Right lobe of liver (tissue), 6 donors: ENCODE data around the gene PFAS. TPM values are rescaled to one million over a fixed set of nuclear protein-coding genes. Genes with fewer than 3 reads are reported as not detected.

Experiments used
- ATAC-seq, 4 donors: fragments of 200-7000 bp; cut with Tn5 transposase; one replicate each; pipeline ENCODE4 v1.9.1; 2020; ENCODE audit warnings: mild to moderate bottlenecking in 4 of 4, moderate library complexity in 4 of 4
- DNase-seq, 3 donors: peaks; one replicate each; pipeline ENCODE4 v3.0.0-alpha.2; 2020
- H3K27ac ChIP-seq, 3 donors: fragments of 200-600 bp; one replicate each; pipeline ENCODE4 v1.8.0; 2022
- H3K27me3 ChIP-seq, 2 donors: fragments of 200-600 bp; one replicate each; pipeline ENCODE4 v1.8.0; 2022
- H3K36me3 ChIP-seq, 4 donors: fragments of 200-600 bp; sonication (generic) in 1 of 4; one replicate each; pipeline versions ENCODE4 v1.5.1 to v1.8.0; 2017 to 2022; ENCODE audit warnings: control low read depth in 1 of 4
- H3K4me1 ChIP-seq, 4 donors: fragments of 200-600 bp; sonication (generic) in 1 of 4; one replicate each; pipeline versions ENCODE4 v1.5.1 to v1.8.0; 2017 to 2022; ENCODE audit warnings: control low read depth in 1 of 4
- H3K4me3 ChIP-seq, 3 donors: fragments of 200-600 bp; one replicate each; pipeline ENCODE4 v1.8.0; 2022
- H3K9me3 ChIP-seq, 4 donors: fragments of 200-600 bp; sonication (generic) in 1 of 4; one replicate each; pipeline versions ENCODE4 v1.5.1 to v1.8.0; 2017 to 2022; ENCODE audit warnings: control low read depth in 1 of 4
- POLR2A ChIP-seq: fragments of 450-650 bp; IDR thresholded peaks from one replicate; pipeline ENCODE4 v1.6.1; 2017; ENCODE audit warnings: antibody characterized with exemption, mild to moderate bottlenecking
- WGBS: methylation state at CpG from one replicate; pipeline ENCODE4 v1.1.6; 2018; ENCODE audit warnings: low coverage, low lambda C conversion rate; ENCODE audit not compliant: insufficient coverage; ENCODE audit errors: missing lambda C conversion rate; 5-methylcytosine and 5-hydroxymethylcytosine counted together
- intact Hi-C, 2 donors: fragments of 100-400 bp; cut with DNase I; formaldehyde crosslinking; loops; one replicate each; pipeline versions ENCODE4 v1.11.2 to v1.14.1; 2022
- total RNA-seq, 6 experiments: library from RNA; depleted of rRNA in 2 of 6; stranded (reverse); fragments of >200 nt in 2 of 6; fragmentation: NEBNext Ultra II Directional in 3 of 6; extraction: Animal tissue kit (Norgen Biotek cat#: 25700) in 3 of 6; gene quantifications; one replicate each; pipeline versions ENCODE4 v1.1.0 to v1.2.4, GENCODE V29; 2016 to 2023
- TF ChIP-seq, protein P1 (sequence below), 4 donors: fragments of 200-600 bp in 3 of 4; fragments of 450-650 bp in 1 of 4; IDR thresholded peaks; one replicate each; pipeline versions ENCODE4 v1.5.1 to v1.8.0; 2016 to 2022; ENCODE audit warnings: antibody characterized with exemption in 4 of 4, mild to moderate bottlenecking in 2 of 4
- donor health status: DM: no; HTN: yes; CAD: no.
- donor health status: DM: no; HTN: no; CAD: no.
- donor health status: DM: no; HTN: no; CAD: no.
- donor health status: DM: no; HTN: yes; CAD: no.
- donor health status: DM: no; HTN: yes; CAD: no.

PFAS gene
- total RNA-seq, 6 experiments from 2014 or later = 10.0 to 21.0 (median 15.6) TPM

DNA sequence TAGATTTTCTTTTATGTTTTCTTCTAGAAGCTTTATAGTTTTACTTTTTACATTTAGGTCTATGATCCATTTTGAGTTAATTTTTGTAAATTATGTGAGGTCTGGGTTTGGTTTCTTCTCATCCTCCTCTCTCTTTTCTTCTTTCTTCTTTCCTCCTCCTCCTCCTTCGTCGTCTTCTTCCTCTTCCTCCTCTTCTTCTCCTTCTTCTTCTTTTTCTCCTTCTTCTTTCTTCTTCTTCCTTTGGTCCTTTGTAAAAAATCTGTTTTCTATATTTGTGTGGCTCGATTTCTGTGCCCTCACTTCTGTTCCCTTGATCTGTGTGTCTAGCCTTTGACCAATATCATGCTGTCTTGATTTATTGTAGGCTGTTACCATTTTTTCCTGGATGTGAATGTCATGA, 51.1 kb downstream of the PFAS start:
- Histone ChIP-seq H3K36me3 (no peaks in the 10 kb centered on the region), H3K4me1 (no peaks in the 10 kb centered on the region), H3K4me3 (no peak overlapping the region), H3K27me3 (no peaks in the 10 kb centered on the region), H3K9me3 (peaks cover 0 to 2% (median 0%) of the 10 kb centered on the region in 4 donors), H3K27ac (no peak overlapping the region)
- DNase-seq (no peak), ATAC-seq (no peak)
- TF ChIP-seq POLR2A = no peak
- TF ChIP-seq, protein P1, sequence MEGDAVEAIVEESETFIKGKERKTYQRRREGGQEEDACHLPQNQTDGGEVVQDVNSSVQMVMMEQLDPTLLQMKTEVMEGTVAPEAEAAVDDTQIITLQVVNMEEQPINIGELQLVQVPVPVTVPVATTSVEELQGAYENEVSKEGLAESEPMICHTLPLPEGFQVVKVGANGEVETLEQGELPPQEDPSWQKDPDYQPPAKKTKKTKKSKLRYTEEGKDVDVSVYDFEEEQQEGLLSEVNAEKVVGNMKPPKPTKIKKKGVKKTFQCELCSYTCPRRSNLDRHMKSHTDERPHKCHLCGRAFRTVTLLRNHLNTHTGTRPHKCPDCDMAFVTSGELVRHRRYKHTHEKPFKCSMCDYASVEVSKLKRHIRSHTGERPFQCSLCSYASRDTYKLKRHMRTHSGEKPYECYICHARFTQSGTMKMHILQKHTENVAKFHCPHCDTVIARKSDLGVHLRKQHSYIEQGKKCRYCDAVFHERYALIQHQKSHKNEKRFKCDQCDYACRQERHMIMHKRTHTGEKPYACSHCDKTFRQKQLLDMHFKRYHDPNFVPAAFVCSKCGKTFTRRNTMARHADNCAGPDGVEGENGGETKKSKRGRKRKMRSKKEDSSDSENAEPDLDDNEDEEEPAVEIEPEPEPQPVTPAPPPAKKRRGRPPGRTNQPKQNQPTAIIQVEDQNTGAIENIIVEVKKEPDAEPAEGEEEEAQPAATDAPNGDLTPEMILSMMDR (IDR thresholded peaks at IDR 0.05) = no peak
- intact Hi-C loops = loop anchor here in 1 of 2 donors (5.0 kb wide), 1 partner anchor 48 kb away; no protein-coding TSS in a partner anchor
- WGBS = 42% methylated on average over 3 of the region's 3 CpGs

DNA sequence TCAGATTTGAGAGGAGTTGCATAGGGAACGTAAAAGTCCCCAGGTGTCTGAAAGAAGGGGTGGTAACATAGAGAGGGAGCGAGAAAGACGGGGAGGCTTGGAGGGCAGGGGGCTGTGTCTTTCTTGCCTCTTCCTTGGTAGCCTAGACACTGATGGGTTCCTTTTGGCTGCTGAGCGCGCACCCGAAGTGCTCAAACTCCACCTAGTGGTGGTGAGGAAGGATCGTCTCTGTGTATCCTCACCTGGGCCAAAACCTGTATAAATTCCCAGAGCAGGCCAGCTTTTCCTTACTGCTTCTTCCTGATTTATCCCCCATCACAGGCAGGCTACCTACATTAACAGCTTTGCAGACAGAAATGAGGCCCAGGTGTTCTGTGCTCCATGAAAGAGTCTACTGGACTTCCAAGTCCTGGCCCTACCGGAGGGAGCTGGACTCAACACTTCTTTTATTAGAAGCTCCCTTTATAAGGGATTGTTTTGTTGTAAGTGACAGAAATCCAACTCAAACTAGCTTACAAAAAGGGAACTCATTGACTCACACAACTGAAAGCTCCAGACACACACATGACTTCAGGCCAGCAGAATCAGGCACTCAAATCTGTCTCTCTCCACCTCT, 51.6 kb downstream of the PFAS start:
- Histone ChIP-seq H3K36me3 (no peaks in the 10 kb centered on the region), H3K4me1 (no peaks in the 10 kb centered on the region), H3K27ac (no peak overlapping the region), H3K27me3 (no peaks in the 10 kb centered on the region), H3K9me3 (peaks cover 0 to 2% (median 0%) of the 10 kb centered on the region in 4 donors), H3K4me3 (no peak overlapping the region)
- peak; percentile 96 to 99 (median 98) for ATAC-seq
- TF ChIP-seq, protein P1 (IDR thresholded peaks at IDR 0.05) = peak; percentile 80 to 87 (median 82)
- TF ChIP-seq POLR2A = no peak
- WGBS = 10% methylated on average over 5 of the region's 8 CpGs
- intact Hi-C loops = loop anchor here in 1 of 2 donors (5.0 kb wide), 1 partner anchor 48 kb away; no protein-coding TSS in a partner anchor
- peak; percentile 56 to 71 (median 67) for DNase-seq

DNA sequence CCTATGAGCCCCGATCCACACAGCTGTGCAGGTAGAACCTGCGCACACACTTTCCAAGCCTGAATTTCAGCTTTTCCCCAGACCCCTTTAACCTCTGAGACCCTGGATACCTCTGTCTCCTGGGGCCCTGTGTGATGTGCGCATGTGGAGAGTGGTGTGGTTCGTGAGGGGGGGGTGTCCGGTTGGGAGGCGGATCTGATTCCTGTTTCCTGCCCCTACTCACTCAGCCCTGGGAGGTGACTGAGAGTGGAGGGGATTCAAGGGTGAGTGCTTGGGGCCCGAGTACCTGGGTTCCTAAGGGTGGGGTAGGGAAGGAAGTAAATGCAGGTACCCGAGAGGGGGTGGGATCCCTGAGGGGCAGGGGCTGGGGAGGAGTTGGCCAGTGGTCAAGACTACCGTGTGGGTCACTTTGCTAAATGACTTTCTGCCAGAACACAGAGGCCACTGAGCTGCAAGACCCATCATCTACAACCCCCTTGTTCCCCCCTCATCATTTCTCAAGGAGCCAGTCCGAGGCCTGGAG, 61.6 kb downstream of the PFAS start:
- Histone ChIP-seq H3K4me1 (no peaks in the 10 kb centered on the region), H3K9me3 (no peaks in the 10 kb centered on the region), H3K27me3 (no peaks in the 10 kb centered on the region), H3K36me3 (no peaks in the 10 kb centered on the region), H3K27ac (no peak overlapping the region), H3K4me3 (peak overlapping the region in 1 of 3 donors; percentile 19)
- DNase-seq (no peak), ATAC-seq (peak; percentile 57 to 72 (median 58))
- intact Hi-C loops = no loop called here
- TF ChIP-seq POLR2A = no peak
- TF ChIP-seq, protein P1 (IDR thresholded peaks at IDR 0.05) = no peak
- 0% methylated on average over 1 of the region's 10 CpGs for WGBS

DNA sequence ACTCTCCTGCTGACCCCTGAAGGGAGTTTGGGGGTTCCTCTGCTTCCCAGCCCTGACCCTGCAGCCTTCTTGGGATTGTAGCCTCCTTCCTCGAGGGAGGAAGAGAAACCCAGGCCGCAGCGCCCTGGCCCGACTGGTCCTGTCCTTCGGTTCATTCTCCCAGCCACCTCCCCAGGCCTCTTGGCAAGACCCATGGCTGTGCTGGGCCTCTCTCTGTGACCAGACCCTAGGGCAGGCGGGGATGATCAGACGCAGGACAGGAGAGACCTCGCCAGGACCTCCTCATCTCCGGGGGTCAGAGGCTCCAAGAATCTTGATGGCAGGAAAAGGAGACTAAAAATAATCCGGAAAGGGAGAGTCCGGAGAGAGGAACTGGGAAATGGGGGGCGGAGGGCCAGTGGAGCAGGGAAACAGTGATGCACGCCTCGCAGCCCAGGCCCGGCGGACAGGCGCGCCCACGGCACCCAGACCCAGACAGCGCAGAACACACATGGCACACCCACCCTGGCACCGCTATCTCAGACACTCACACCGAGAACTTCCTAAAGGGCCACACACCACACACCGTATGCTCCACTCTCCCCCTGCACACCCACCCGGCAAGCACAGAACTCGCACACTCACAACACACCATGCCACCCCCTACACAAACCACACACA, 62.2 kb downstream of the PFAS start:
- Histone ChIP-seq H3K27ac (no peak overlapping the region), H3K4me3 (peak overlapping the region in 1 of 3 donors; percentile 19), H3K36me3 (no peaks in the 10 kb centered on the region), H3K4me1 (no peaks in the 10 kb centered on the region), H3K27me3 (no peaks in the 10 kb centered on the region), H3K9me3 (no peaks in the 10 kb centered on the region)
- ATAC-seq (peak; percentile 31 to 55 (median 52)), DNase-seq (no peak)
- intact Hi-C loops = no loop called here
- TF ChIP-seq, protein P1 (IDR thresholded peaks at IDR 0.05) = no peak
- 56% methylated on average over 8 of the region's 25 CpGs for WGBS
